VCaP (cell line): ENCODE results near the gene METAP1D.

ENCODE experiments used
- H3K27ac ChIP-seq: fragments of 450-650 bp; 2 replicates; pipeline ENCODE4 v1.5.1; 2017
- CTCF ChIP-seq: fragments of 450-650 bp; conservative IDR thresholded peaks from 2 replicates; pipeline ENCODE4 v1.5.1; 2017; ENCODE audit warnings: mild to moderate bottlenecking, moderate library complexity

METAP1D gene

DNA sequence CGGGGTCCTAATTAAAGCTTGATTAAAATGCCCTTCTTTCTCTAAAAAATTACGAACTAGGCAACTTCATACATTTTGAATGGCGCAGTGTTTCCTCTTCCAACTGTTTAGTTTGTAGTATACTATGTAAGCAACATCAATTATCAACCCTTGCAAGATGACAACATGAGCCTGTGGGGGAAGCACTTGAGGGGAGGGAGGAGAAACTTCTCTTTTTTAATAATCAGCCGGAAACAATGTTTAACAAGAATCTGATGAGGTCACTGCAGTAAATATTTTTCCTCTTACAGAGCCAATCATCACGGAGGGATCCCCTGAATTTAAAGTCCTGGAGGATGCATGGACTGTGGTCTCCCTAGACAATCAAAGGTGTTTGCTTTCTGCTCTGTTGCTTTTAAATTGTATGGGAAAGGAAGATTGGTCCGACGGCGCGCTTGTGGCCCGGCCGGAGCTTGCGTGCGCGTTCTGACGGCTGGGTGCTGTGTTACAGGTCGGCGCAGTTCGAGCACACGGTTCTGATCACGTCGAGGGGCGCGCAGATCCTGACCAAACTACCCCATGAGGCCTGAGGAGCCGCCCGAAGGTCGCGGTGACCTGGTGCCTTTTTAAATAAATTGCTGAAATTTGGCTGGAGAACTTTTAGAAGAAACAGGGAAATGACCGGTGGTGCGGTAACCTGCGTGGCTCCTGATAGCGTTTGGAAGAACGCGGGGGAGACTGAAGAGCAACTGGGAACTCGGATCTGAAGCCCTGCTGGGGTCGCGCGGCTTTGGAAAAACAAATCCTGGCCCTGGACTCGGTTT, 80.3 kb downstream of the METAP1D start:
- no peak for TF ChIP-seq CTCF
- H3K27ac ChIP-seq = no peak overlapping the region

- no peak overlapping the region for H3K27ac ChIP-seq
- TF ChIP-seq CTCF = no peak
These were observed 81.0 kb downstream of the METAP1D start for GRCh38 chr2:172080641-172081220.

GRCh38 chr2:172081221-172082022, 81.7 kb downstream of the METAP1D start:
- TF ChIP-seq CTCF = no peak
- no peak overlapping the region for H3K27ac ChIP-seq

DNA sequence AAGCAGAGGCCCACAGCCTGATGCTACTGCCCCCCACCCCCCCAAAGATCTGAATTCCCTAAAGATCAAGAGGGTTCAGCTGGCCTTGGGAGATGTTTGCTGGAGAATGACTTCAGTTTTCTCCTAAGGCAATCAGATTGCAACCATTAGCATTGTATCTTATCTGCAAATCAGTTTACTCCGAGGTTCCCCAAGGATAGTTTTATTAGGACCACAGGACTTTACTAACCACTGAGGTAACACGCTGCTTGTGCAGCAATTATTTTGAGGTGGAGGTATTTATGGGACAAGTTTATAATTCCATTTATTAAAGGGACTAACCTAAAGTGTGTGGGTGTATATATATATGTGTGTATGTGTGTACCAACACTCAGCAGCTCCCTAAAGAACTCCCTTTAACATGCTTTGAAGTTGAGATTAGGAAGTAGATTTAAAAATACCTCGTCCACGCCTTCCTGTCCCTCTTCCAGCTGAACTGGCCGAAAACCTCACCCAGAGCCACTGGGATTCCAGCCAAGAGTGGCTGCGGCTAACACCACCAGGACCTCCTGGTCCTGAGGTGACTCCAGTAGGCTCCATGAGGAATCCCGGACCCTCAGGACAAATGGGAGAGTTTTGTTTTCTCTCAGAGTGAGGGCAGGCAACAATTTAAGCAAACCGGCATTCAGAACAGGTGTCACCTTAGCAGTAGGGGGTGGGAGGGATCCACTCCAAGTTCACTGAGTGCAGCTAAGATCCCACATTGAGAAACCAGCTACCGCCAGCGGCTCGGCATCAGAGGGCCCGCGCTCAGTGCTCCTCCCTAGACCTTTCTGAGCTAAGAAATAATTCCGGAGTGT, 82.6 kb downstream of the METAP1D start:
- TF ChIP-seq CTCF = no peak
- no peak overlapping the region for H3K27ac ChIP-seq

GRCh38 chr2:172082944-172083627, 83.3 kb downstream of the METAP1D start:
- H3K27ac ChIP-seq = peak overlapping the region; percentile 94
- no peak for TF ChIP-seq CTCF

DNA sequence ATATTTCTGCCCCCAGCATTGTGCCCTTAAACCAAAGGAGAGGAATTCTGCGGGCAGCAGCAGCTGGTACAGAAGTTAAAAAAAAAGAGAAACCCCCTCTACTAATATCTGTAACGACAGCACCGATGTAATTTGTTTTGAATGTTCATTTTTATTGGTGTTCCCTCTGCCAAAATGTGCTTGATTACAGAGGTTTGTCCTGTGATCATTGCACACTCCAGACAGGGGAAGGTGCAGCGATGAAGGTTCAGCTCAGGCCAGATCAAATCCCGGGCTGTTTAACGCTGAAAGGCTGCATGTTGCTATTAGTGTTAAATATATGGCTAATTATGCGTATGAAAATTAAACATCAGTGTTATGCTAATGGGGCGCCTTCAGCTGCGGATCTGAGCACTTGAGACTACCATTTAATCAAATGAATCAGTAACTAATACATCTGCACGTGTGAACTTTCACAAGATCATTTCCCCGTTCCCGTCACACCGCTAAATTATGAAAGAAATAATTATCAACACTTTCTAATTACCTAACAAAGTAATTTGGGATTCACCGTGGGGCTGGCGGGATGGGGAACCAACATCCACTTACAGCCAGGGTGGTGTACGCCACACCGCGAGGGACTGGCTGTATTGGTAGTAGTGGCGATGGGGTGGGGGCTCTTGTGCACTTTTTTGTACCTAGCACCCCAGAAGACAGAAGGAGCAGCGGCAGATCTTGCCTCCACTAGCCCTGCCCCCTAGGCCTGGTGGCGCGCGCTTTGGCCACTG, 84.1 kb downstream of the METAP1D start:
- TF ChIP-seq CTCF = no peak
- H3K27ac ChIP-seq = peak overlapping the region; percentile 94
